HG02623 (cell line): ENCODE data around the gene SNRK.

ENCODE experiments used
- ATAC-seq: cut with Tn5 transposase; IDR thresholded peaks from one replicate; pipeline ENCODE4 v1.9.1; 2021; ENCODE audit warnings: moderate library complexity; ENCODE audit not compliant: unreplicated experiment

Gene SNRK, protein sequence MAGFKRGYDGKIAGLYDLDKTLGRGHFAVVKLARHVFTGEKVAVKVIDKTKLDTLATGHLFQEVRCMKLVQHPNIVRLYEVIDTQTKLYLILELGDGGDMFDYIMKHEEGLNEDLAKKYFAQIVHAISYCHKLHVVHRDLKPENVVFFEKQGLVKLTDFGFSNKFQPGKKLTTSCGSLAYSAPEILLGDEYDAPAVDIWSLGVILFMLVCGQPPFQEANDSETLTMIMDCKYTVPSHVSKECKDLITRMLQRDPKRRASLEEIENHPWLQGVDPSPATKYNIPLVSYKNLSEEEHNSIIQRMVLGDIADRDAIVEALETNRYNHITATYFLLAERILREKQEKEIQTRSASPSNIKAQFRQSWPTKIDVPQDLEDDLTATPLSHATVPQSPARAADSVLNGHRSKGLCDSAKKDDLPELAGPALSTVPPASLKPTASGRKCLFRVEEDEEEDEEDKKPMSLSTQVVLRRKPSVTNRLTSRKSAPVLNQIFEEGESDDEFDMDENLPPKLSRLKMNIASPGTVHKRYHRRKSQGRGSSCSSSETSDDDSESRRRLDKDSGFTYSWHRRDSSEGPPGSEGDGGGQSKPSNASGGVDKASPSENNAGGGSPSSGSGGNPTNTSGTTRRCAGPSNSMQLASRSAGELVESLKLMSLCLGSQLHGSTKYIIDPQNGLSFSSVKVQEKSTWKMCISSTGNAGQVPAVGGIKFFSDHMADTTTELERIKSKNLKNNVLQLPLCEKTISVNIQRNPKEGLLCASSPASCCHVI

DNA sequence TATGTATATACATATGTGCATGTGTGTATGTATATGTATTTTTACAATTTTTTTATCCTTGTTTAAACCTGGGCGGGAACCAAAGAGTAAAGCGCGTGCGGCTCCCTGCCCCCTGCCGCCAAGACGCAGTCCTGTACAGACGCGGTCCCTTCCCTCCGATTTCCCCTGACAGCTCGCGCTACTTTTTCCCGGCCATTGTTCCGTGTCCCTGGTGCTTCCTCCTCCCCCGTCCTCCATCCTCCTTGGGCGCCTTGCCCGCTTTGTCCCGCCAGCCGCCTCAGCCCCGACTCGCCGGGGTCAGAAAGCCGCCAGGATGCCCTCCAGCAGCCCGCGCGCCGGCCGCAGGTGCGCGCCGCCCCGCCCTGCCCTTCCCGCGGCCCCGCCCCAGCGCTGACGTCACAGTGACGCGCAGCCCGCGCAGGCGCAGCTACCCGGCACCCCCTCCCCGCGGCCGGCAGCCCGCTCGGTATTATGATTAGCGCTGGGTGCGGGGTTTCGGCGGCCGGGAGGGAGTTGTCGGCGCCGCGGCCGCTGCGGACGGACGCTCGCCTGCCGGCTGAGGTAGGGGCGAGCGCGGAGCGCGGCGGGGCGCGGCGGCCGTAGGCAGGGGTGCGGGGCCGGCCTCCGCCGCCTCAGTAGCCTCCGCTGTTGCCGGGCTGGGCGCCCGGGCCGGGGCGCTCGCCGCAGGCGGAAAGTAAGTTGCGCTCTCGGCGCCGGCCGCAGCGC lies at the start of gene SNRK:
TSS of gene SNRK (plus strand) at position 426 of the 726 bp plus-strand sequence. CDS start 16,664 bp downstream, outside the sequence.
- ATAC-seq, result peak; percentile 82

DNA sequence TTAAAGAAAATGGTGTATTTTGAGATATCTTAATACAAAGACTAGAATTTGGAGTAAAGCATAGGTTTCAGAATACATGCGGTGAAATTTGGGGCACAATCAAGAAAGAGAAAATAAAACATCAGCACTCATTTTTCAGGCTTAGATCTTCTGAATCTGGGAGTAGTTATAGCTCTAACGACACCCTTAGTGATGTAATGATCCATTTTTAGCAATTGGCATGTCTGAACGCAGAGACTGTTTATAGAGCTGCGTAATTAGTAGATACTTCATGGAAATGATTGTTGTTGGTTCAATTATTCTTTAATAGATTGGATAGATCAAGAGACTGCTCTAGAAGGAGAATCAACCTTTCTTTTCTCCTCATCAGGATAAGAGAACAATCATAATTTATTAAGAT lies 47.5 kb upstream of the SNRK start:
- ATAC-seq, result no peak

DNA sequence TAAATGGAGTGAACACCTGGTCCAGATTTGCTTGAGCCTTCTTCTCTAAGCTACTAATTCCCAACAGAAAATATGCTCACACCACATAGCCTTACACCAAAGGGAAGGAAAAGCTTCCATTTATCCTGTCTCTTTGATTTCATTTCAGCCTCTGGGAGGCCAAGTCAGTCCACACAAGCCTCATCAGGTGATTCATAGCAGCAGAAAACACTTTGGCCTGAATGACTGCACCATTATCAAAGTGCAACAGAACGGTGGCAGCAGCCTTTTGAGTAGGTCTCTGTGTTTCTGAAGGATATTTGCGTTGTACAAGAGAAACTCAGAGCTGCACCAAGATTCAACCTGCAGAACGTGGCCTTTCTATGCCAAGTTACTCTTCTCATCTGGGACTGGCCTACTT lies 46.6 kb upstream of the SNRK start:
- ATAC-seq, result no peak

DNA sequence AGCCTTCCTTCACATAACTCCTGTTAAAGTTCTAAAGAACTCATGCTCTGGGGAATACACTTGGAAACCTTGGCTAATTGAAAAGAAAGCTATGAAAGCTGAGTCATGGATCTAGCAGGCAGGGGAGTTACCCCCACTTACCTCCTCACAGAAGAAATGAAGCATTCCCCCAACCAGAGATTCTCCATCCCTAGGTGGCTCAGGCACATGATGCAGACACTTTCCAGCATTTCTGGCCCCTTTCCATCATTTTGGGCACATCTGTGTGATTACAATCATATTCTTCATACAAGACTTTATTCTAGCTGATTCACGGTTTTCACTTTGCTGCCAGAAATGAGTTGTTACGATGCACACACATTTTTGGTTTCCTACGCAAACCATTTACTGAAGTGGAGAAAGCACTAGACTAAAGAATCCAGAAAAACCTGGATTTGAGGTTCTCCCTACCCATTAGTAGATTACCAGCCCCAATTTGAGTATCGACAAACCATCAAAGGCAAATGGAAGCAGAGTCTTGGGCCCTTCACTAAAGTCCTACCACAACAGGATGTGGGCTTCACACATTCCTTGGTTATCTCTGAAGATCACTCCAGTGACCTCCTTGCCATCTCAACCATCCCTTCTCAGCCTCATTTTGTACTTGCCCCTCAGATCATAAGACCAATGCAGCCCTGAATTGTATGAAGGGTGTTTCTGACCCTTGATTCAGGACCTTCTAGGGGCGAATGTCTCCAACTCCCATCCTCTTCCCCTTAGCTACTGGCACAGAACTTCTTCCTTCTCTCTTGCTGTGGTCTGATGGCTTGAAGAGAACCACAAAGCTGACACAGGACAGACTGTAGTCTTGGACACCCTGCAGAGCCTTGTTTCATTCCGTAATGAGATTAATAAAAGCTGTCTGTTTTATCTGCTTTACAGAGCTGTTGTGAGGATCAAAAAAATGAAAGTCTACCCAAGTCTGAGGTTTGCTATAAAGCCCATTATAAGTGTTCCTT lies 42.5 kb upstream of the SNRK start:
- no peak for ATAC-seq

DNA sequence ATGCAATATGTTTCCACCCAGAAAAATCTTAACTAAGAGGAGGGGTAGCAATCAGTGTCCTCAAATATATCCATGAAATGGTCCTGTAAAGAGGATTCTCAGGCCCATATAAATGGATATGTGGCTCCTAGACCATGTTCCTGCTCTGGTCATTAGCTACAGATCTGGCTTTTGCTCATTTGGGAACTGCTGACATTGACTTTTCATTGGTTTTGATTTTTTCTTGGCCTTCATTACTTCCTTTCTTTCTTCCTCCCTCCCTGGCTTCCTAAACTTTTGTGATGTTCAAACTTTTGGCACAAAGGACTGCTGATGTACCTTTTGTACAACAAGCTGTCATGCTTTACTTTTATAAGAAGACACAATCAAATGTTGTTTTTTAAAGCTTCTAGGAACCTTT lies 41.6 kb upstream of the SNRK start:
- ATAC-seq, result no peak

DNA sequence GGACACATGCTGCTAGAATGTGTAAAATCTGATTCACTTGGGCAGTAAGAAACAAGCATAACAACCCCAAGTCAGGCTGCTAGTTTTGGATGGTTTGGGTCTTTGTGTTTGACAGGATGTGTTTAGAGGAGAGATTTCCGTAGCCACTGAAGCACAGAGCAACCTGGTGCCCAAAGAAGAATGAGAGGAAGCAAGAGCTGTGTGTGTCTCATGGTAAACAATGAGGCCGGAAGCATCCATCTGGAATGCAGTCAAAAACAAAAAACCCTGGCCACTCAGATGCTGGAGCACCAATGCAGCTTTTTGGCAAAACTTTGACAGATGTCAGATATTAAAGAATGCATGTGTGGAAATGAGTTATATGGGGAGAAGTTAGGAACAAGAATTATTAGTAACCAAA lies 39.4 kb upstream of the SNRK start:
- ATAC-seq, result no peak

DNA sequence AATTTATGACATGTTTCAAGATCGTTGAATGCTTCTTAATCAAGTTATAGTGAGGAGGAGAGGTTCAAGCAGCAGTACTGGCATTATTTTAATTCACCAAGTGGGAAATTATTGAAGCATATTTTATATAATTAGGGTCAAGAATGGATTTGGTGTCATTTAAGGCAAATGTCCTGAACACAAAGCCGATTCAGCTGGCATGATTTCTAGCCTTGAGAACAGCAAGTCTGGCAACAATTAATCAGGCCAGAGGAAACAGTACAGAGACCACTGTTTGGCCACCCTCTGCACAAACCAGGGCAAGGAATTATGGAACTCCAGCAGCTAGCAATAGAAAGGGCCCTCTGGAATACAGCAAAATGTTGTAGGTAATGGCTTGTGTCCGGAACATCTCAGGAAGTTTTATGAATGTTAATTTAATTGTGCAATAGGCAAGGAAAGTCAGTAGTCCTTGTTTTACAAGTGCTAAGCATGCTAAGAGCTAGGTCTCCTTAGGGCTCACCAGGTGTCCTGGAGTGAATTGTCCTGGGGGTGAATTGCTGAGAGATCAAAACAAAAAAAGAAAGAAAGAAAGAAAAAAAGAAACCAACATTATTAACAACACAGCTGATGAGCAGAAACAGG lies 38.7 kb upstream of the SNRK start:
- no peak for ATAC-seq

DNA sequence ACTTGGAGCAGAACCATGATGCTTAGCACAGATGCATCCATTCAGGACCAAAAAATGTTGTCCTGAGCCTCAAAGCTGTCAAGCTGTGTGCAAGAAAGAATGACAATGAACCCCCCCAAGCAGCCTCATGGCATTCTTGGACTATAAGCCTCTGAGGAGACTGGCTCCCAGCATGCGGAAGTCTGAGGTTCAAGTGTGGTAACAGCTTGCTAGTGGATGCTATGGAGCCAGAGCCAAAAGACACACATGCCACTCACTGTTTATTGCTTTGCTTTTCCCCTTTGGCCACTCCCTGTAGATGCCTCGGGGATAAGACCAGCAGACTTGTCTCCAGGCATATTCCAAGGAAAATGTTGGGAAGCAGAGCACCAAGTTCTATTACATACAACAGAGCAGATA lies 38.2 kb upstream of the SNRK start:
- no peak for ATAC-seq

DNA sequence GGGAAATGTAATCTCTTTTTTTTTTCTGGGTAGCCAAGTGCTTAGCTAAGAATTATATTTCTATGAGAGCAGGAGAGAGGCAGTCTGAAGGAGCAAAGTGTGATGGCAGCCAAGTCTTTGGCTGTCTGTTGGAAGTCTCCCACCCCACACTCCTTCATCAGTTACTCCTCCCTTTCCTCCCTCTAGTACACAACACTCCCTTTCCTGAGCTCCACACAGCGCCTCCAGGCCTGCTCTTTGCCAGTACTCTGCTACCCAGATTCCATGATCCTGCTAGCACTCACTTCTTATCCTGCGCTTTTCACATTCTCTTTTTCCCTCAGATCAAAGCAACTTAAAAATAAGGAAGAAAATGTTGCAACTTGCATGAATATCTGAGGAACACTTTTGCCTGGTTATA lies 37.4 kb upstream of the SNRK start:
- no peak for ATAC-seq

DNA sequence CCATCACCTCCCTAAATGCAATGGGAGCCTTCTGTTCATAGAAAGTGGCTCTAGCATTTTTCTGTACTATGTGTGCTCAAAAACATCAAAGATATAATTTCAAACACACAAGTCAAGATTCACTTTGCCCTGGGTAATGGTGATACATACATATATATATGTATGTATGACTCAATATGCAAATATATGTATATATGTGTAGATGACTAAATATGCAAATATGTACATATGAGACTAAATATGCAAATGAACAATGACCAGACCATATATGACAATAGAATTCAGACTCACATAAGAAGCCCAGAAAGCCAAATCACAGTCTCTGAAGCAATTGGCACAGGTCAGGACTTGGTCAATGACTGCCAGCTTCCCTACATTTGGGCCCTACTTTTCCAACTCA lies 36.9 kb upstream of the SNRK start:
- no peak for ATAC-seq

DNA sequence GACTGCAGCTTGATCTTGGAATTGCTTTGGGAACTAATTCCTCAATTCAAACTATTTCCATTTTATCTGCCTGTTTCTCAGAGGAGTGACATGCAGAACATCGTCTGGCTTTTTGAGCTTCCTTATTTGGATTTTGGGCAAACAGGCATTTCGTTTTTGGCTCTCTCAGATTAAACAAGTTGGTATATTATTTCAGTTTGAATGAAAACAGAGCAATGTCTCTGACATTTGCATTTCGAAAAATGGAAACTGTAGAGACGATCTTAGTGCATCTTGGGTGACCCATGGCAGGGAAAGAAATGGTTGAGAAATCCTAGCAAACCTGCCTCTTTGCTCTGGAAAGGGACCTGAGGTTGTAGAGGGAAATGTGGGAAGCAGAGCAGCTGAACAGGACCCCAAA lies 33.0 kb upstream of the SNRK start:
- ATAC-seq, result no peak

DNA sequence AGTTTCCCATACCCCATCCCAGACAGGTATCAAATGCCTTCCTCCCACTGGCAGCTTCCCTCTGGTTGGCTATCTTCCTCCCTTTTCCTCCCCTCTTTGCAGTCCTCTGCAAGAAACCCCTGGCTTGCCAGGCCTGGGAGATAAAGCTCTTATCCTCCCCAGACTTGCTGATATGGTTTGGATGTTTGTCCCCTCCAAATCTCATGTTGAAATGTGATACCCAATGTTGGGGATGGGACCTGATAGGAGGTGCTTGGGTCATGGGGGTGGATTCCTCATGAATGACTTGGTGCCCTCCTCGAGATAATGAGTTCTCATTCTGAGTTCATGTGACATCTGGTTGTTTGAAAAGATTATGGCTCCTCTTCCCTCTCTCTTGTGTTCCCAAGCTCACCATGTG lies 32.2 kb upstream of the SNRK start:
- no peak for ATAC-seq

DNA sequence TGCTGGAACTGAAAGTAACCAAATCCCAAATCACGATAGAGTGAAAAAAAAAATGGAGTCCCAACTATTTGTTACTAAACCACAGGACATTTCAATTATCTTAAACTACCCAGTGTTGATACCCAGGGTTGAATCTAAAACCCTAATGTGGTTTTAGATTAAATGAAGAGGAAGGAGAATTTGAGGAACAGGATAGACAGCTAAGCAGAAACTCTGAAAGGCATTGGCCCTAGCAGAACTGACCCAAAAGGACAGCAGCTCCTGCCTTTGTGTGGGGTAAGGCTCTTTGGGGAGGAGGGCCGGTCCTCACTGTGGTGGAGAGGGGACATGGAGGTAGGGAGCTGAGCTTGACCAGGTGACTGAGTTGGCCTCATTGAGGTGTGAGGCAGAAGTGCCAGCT lies 30.7 kb upstream of the SNRK start:
- no peak for ATAC-seq

DNA sequence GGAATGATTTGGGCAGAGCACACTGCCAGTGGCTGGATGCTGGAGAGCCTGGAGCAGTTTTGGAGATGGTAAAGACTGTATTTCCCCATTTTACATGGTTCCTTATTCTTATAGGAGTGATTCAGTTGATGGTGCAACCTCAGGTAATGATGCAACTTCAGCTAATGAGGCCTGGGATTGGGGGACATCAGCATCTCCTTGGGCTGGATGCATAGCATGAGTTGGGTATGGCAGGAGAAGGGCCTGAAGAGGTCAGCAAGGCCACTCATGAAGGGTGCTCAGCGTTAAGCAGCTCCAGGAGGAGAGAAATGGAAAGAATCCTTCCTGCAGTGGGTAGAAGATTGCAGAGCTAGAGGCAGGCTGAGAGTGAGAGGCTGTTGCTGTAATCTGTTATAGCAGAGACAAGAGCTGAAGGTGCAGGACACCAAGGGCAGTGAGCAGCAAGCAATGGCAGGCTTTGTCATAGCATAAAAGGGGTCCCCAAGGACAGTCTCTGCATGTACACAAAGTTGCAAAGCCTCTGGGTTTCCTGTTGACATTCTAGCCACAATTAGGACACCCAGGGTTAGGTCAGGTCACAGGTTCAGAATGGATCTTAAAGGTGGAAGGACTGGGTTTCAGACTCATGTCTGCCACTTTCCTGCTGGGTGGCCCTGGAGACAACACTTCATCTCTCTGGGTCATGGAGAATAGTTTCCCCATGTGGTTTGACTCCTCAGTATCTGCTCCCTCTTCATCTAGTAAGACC lies 29.5 kb upstream of the SNRK start:
- ATAC-seq, result no peak

DNA sequence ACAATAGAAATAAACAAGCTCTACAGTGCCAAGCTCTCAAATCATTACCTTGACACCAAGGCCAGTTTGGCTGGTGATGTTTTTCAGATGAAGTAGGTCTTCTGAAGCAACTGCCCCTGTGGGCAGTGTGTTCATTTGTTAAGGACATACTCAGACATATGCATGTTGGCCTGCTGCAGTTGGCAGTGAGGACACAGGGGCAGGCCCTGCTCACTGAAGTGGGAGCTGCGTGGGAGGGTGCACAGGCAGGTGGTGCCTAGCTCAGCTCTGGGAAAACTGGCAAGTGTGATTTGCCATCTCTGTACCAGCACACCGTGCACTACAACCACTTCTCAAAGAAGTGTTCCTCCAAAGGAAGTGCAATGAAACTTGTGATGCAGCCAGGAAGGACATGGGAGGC lies 28.5 kb upstream of the SNRK start:
- no peak for ATAC-seq

DNA sequence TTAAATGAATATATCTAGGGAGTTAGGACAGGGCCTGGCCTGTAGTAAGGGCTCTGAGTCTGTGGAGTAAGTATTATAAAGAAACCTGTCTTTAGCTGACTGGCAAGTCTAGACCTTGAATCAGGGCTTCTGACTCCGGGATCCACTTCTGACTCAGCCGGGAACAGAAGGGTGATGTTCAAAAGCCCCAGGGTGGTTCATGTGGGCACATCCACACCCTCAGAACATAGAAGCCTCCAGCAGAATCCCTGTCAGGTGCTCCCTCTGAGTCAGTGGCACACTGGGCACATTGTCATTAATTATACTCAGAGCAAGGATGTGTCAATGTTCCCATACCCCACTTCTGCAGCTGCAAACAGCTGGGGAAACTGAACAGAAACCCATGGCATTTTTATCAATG lies 26.7 kb upstream of the SNRK start:
- no peak for ATAC-seq

DNA sequence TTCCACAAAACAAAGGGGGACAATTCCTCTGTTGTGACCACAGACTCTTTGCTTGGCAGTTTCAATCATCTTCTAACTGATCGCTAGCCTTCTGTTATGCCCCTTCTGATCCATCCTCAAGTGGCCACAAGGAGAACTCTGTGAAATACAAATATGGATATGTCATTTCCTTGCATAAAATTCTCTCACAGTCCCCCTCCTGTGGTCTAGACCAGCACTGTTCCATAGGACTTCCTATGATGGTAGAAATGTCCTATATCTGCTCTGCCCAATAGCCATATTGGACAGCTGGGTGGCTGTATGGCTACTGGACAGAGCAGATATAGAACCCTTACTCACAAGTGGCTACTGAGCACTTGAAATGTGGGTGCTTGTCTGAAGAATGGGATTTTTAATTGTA lies 25.9 kb upstream of the SNRK start:
- no peak for ATAC-seq

DNA sequence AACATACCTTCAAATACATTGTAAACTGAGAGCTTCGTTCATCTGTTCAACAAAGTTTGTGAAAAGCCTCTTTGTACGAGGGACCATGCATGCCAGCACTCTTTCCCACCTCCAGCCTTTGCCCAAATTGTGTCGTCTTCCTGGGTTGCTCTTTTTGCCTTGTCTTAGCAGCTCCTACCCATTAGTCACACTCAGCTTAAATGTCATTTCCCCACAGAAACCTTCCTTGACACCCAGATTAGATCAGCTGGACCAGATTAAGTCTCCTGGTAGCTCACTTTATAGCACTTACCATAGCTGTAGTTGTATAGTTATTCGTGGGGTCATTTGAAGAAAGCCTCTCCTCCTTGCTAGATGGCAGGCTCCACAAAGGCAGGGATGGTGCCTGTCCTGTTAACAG lies 24.1 kb upstream of the SNRK start:
- ATAC-seq, result no peak

DNA sequence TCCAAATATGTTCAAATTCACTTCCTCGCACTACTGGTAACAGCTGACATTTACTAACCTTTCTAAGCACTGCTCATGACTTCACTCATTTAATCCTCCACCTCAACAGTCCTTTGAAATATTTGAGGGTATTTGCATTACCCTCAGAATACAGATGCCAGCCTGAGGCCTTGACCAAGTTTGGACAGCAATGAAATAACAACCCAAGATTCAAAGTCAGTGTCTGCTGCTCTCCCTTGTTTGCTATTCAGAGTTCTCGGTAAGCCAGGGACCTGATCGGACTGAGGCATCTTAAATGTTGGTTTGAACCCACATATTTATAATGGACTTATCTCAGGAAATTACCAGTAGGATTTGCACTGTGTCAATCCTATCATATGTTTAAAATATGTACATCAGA lies 19.9 kb upstream of the SNRK start:
- ATAC-seq, result no peak
